GM21723 (cell line): ENCODE measurements around the gene GRIN2A.

ENCODE experiments used
- ATAC-seq: cut with Tn5 transposase; IDR thresholded peaks from one replicate; pipeline ENCODE4 v1.9.1; 2021; ENCODE audit warnings: mild to moderate bottlenecking, moderate library complexity; ENCODE audit not compliant: unreplicated experiment

The GRIN2A gene

GRCh38 chr16:9977333-9977897 lies 204.8 kb downstream of the GRIN2A start:
- no peak for ATAC-seq

- no peak for ATAC-seq
Observed at GRCh38 chr16:9976601-9977000, 205.6 kb downstream of the GRIN2A start.

- no peak for ATAC-seq
Observed at GRCh38 chr16:9971907-9972306, 210.3 kb downstream of the GRIN2A start.

- no peak for ATAC-seq
Observed at GRCh38 chr16:9970796-9971195, 211.4 kb downstream of the GRIN2A start.

- ATAC-seq: no peak
Observed at GRCh38 chr16:9970244-9970643, 212.0 kb downstream of the GRIN2A start.

- no peak for ATAC-seq
Observed at GRCh38 chr16:9969580-9969979, 212.6 kb downstream of the GRIN2A start.

GRCh38 chr16:9966569-9967157 lies 215.6 kb downstream of the GRIN2A start:
- ATAC-seq: no peak

- ATAC-seq: no peak
Observed at GRCh38 chr16:9965079-9965478, 217.1 kb downstream of the GRIN2A start.

- ATAC-seq: no peak
Observed at GRCh38 chr16:9964426-9964825, 217.8 kb downstream of the GRIN2A start.

- ATAC-seq: no peak
Observed at GRCh38 chr16:9957433-9957832, 224.8 kb downstream of the GRIN2A start.

GRCh38 chr16:9957002-9957401 lies 225.2 kb downstream of the GRIN2A start:
- ATAC-seq: no peak

GRCh38 chr16:9955677-9956076 lies 226.6 kb downstream of the GRIN2A start:
- ATAC-seq: no peak

GRCh38 chr16:9953908-9954570 lies 228.2 kb downstream of the GRIN2A start:
- ATAC-seq: no peak

GRCh38 chr16:9950658-9951057 lies 231.6 kb downstream of the GRIN2A start:
- no peak for ATAC-seq

GRCh38 chr16:9949396-9949795 lies 232.8 kb downstream of the GRIN2A start:
- ATAC-seq: no peak

GRCh38 chr16:9948933-9949332 lies 233.3 kb downstream of the GRIN2A start:
- no peak for ATAC-seq

GRCh38 chr16:9946022-9946720 lies 236.1 kb downstream of the GRIN2A start:
- peak; percentile 46 for ATAC-seq

- no peak for ATAC-seq
Observed at GRCh38 chr16:9943121-9943520, 239.1 kb downstream of the GRIN2A start.

- ATAC-seq: no peak
Observed at GRCh38 chr16:9941245-9941644, 241.0 kb downstream of the GRIN2A start.

GRCh38 chr16:9934723-9935508 lies 247.3 kb downstream of the GRIN2A start:
- ATAC-seq: no peak
